Measurements from ENCODE around the gene CDC14A.
"Not testable (repeated sequence)": the region's sequence is repeated elsewhere in the genome, so short reads cannot be mapped to it uniquely, and the experiment has no call there.

The CDC14A gene

GRCh38 chr1:100322436-100323211, 29.7 kb upstream of the CDC14A start:
- no peak overlapping the region for H3K4me3 ChIP-seq (ENCODE audit: low read length)
- DNase-seq (ENCODE audit: low read depth) = peak; percentile 77
- TF ChIP-seq CTCF (conservative IDR thresholded peaks at IDR 0.05; ENCODE audit: low read length) = no peak

GRCh38 chr1:100323419-100324106, 28.7 kb upstream of the CDC14A start:
- peak; percentile 45 for DNase-seq (ENCODE audit: low read depth)
- TF ChIP-seq CTCF (conservative IDR thresholded peaks at IDR 0.05; ENCODE audit: low read length) = no peak
- H3K4me3 ChIP-seq (ENCODE audit: low read length) = no peak overlapping the region

- H3K4me3 ChIP-seq (ENCODE audit: low read length) = no peak overlapping the region
- TF ChIP-seq CTCF (conservative IDR thresholded peaks at IDR 0.05; ENCODE audit: low read length) = no peak
- no peak for DNase-seq (ENCODE audit: low read depth)
Observed at GRCh38 chr1:100325415-100326324, 26.6 kb upstream of the CDC14A start.

- not testable (repeated sequence) for H3K4me3 ChIP-seq (ENCODE audit: low read length); DNase-seq (ENCODE audit: low read depth)
Observed at GRCh38 chr1:100326325-100326670, 26.0 kb upstream of the CDC14A start.

GRCh38 chr1:100328133-100328532, 24.2 kb upstream of the CDC14A start:
- H3K4me3 ChIP-seq (ENCODE audit: low read length) = no peak overlapping the region
- TF ChIP-seq CTCF (conservative IDR thresholded peaks at IDR 0.05; ENCODE audit: low read length) = no peak
- no peak for DNase-seq (ENCODE audit: low read depth)

- peak; percentile 20 for DNase-seq (ENCODE audit: low read depth)
- not testable (repeated sequence) for H3K4me3 ChIP-seq (ENCODE audit: low read length)
Observed at GRCh38 chr1:100331146-100331545, 21.2 kb upstream of the CDC14A start.

- TF ChIP-seq CTCF (conservative IDR thresholded peaks at IDR 0.05; ENCODE audit: low read length) = no peak
- DNase-seq (ENCODE audit: low read depth) = no peak
- no peak overlapping the region for H3K4me3 ChIP-seq (ENCODE audit: low read length)
Observed at GRCh38 chr1:100332331-100332730, 20.0 kb upstream of the CDC14A start.
